SKM-1 treated with dmso at 0.1 percent for 144 hours (cell line): Measurements from ENCODE around the gene KCNQ1.

Experiments used
- DNase-seq: peaks from one replicate; lab custom pipeline; 2025; ENCODE audit not compliant: unreplicated experiment; lab: John Stamatoyannopoulos, UW

Gene KCNQ1

DNA sequence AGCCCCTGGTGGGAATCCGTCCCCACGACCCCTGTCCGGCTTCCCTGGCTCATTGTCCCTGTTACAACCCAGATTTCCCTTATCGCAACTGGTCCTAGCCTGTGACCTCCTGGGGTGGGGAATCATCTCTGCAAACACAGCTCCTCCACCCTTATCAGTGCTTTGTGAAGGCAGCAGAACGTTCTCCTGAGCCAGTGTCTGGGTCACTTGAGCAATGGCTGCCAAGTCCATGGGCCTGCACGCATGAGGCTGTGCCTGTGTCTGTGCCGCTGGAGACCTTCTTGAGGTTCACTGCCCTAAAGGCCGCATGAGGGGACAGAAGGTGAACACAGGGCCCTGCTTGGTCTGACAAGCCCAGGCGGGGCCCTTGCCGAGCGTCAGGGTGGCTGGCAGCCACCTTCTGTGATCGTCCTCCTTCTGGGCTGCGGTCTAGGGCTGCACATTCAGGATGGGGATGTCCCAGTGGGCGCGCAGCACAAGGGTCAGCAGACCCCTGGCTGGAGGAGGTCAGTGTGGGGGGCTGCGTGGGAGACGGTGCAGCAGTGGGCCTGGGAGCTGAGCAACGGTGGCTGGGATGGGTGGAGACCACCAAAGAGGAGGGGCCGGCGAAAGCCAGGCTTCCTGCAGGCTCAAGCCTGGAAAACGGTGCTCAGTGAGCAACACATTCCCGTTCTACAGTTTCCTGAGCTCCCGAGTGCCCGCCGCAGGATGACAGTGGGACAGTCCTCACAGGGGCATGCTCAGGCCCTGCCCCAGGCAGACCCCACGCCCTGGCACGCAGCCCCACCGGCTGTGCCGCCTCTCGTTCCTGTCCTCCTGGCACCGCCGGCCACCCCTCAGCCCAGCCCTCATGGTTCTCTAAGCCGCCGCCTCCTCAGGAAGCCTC lies 366.6 kb downstream of the KCNQ1 start:
- DNase-seq = no peak

DNA sequence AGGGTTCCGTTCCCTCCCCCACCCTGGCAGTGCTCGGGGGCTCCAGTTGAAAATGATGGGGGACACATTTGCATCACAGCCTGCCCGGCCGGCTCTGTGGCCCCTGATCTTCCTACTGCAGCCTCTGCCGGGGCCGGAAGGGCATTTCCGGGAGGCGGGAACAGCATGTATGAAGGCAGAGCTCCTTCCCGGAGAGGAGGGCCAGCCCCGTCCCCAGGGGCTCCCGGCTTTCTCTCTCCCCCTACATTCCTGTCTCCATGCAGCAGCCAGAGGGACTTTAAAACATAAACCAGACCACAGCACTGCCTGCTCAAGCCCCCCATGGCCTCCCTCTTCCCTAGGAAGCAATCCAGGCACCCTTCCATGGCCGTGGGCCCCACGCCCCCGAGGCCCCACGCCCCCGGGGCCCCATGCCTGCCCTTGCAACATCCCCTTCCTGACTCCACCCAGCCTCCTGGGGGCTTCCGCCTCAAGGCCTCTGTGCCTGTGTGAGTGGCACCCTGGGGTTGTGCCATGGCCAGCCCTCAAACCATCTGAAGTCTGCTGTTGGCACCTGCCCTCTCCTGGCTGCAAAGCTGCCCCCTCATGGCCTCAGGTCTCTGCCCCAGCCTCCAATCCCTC lies 367.7 kb downstream of the KCNQ1 start:
- peak; percentile 72 for DNase-seq

DNA sequence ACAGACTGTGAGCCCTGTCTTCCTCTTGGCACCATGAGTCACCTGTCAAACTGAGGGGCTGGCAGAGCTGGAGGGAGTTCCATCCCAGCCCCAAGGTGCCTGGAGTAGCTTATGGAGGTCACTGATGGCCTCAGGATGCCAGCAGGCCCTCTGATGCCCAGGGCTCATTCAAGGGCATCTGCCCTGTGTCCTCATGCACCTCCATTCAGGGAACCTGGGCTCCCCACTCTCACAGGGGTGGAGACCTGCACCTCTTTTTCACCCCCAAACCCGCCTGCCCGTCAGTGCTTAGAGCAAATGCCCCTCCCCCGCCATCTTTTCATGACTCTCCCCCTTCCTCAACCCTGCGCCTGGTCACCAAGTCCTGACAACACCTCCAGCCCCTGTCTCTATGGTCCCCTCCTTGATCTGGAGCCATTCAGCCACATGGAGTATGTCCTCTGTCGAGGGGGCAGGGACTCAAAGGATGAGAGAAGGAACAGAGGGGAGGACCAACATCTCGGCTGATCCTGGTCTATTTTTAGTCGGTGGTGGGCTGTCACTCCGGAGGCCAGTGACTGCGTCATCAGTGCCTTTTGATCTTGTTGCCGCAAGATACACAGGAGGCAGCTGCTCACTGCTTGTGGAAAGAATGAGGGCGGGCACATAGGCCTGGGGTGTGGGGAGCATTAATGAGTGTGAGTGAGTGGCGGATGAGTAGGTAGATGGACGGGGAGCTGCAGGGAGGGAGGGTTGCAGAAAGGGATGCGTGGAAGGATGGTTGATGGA lies 368.5 kb downstream of the KCNQ1 start:
- DNase-seq = no peak

GRCh38 chr11:2813968-2814367 lies 369.2 kb downstream of the KCNQ1 start:
- no peak for DNase-seq

DNA sequence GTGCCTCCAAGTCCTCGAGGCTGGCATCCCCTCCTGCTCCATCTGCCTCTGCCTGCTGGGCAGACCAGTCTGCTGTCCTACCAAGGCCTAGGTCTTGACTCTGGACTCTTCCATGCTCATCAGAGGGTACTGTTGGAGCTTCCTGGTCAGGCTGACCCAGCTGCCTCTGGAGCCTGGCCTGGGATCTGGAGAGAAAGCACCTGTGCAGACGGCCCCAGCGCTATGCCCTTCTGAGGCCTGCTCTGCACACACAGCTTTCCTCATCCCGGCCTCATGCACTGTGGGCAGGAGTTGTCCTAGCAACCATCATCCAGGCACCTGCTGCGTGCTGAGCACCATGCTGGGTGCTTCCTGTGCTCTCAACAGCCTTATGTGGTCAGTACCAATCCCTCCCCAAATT lies 369.9 kb downstream of the KCNQ1 start:
- DNase-seq = no peak

DNA sequence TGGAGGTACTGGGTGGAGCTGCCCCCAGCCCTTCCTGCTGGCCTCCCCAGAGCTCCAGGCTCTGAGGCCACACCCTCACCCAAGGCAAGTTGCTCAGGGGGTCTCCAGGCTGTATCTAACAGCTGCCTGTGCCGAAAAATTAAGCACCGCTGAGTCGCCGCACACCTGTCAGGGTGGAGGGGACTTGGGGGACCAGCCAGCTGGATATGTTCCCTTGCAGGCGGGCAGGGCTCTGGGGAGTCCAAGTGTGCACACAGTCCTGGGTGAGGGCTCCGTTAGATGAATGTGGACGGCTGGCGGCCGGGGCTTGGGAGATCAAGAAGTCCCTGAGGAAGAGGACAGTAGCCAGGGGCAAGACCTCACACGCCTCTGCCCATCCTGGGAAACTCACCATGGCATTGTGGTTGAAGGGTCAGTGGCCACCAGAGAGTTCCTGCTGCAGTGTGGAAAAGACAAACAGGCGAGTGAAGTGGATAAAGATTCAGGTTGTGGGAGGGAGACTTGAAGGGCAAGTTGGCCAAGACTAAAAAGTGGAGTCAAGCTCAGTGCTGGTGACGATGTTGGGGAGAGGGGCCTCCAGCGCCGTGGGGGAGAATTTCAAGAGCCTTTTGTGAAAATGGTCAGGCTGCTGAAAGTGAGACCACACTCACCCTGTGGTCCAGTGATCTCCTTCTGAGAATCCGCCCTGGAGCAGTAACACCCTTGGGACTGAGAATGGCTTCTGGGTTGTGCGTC lies 371.1 kb downstream of the KCNQ1 start:
- no peak for DNase-seq

DNA sequence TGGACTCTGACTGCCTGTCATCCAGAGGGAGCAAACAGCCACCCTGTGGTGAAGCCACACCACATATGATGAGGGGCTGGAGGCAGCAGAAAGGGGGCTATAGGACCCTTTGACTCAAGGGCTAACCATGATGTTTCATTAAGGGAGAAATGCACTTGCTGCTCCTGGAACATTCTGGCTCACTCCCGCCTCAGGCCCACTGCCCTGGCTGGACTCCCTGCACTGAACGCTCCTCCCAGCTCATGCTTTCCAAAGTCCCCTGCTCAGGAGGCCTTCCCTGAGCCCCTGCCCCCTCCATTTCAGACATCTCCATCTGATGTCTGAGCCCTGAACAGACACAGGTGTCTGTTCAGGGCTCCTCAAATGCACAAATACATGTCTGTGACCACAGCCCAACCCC lies 371.7 kb downstream of the KCNQ1 start:
- no peak for DNase-seq

DNA sequence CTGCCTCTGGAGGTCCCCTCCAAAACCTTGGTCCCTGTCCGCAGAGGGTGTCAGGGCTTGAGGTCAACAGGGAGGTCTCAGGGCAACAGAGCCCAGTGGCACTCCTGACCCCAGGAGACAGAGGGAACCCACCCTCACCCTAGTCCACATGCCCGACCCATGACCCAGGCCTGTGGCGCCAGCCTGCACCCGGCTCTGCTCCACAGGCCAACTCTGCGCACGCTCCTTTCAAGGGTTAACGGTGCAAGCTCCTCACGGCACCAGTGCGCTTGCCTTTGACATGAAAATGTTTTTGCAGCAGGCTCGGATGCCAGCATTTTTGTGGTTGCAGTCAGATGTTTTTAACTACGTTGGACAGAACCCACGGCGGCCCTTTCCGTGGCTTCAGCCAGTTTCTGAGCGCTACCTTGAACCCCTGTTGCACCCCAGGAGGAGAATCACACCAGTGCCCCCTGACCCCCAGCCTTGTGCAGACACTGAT lies 372.2 kb downstream of the KCNQ1 start:
- DNase-seq = no peak

GRCh38 chr11:2817431-2817830 lies 372.6 kb downstream of the KCNQ1 start:
- DNase-seq = no peak

- no peak for DNase-seq
Observed at GRCh38 chr11:2818021-2818420, 373.2 kb downstream of the KCNQ1 start.

DNA sequence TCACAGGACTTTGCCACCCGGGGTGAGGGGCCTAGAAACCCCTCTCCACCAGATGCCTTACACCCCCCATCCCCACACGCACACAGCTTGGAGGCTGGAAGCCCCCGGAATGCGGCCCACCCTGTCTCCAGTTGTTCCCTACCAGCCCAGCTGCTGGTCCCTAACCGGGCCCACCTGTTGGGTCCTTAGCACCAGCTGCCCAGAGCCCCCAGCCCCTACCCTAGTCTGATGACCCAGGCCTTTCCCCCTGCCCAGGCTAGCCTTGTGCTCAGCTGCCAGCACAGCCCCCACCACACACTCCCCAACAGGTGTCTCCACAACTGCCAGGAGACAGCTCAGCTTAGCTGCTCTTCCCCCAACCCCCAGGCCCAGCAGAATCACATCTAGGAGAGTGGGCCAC lies 373.7 kb downstream of the KCNQ1 start:
- no peak for DNase-seq

DNA sequence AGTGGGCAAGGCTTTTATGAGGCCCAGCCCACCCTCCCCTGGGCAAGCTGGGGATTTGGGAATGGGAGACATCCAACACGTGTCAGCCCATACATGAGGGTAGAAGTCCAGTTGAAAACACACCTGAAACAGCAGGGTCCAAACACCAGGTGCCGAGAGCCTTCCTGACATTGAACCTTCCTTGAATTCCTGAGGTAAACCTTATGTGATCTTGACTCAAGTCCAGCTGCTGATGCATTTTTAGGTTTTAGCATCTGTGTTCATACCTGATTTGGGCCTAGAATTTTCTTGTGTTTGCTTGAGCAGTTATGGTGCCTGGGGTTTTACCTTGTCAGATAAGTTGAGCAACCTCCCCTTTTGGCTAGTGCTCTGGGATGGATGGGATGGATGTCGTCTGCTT lies 374.5 kb downstream of the KCNQ1 start:
- no peak for DNase-seq

DNA sequence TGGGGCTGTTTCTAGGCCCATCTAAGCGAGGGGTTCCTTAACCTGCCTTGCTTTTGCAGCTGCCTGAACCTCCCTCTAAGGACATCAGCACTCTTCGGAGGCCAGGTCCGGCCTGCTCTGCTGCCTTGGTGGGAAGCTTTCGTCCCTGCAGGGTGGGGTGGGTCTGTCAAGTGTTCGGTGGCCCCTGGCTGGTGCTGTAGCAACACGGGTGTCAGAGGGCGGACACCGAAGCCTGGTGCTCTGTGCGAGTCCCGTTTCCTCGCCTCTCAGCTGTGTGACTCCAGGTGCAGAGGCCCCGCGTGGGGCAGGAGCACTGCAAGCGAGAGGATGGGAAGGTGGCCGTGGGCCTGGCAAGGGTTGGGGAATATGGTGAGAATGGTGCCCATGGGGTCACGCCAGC lies 376.2 kb downstream of the KCNQ1 start:
- DNase-seq = no peak

- no peak for DNase-seq
Observed at GRCh38 chr11:2821891-2822290, 377.1 kb downstream of the KCNQ1 start.

GRCh38 chr11:2824851-2825250 lies 380.0 kb downstream of the KCNQ1 start:
- DNase-seq = no peak

- no peak for DNase-seq
Observed at GRCh38 chr11:2825261-2825888, 380.6 kb downstream of the KCNQ1 start.

DNA sequence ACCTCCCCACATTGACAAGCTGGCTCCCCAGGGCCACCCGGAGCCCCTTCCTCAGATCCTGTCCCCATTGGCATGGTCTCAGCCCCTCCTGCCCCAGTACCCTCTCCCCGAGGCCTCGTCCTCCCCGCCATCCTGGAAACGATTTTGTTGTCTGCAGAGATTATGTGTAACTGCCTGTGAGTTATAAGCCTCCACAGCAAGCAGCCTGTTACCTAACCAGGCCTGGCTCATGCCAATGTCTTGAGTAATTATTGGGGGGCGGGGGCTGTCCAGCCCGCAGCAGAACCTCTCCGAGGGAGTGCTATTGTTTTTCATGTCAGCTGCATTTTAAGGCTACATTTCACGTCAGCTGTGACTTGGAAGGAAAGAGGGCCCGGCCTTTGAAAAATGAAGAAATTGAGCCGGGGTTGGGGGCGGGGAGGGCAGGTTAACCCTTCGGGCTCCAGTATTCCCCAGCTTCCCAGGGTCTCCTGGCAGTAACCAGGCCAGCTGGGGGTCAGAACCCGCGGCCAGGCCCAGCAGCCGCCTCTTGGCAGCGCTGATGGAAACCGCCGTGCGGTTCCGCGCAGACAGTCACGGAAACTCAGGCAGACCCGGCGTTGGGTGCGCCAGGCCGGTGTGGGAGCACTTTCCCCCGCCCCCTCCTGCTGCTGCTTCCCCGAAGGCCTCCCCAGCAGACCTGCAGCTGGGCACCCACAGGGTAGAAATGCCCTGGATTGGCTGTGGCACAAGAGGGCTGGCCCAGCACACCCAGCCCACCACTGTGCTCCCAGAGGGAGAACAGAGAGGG lies 381.3 kb downstream of the KCNQ1 start:
- peak; percentile 72 for DNase-seq

GRCh38 chr11:2826679-2827056 lies 381.9 kb downstream of the KCNQ1 start:
- DNase-seq = peak; percentile 75

GRCh38 chr11:2827256-2827655 lies 382.4 kb downstream of the KCNQ1 start:
- DNase-seq = no peak

GRCh38 chr11:2827792-2828191 lies 383.0 kb downstream of the KCNQ1 start:
- DNase-seq = no peak
